ENCODE measurements around the gene STK38L. TPM values are rescaled to one million over a fixed set of nuclear protein-coding genes. Genes with fewer than 3 reads are reported as not detected.
A peak's percentile ranks its signal among the peaks of the same experiment; 100 is the strongest.

Gene STK38L
- total RNA-seq, 1 experiment from 2014 or later = 25.2 TPM

DNA sequence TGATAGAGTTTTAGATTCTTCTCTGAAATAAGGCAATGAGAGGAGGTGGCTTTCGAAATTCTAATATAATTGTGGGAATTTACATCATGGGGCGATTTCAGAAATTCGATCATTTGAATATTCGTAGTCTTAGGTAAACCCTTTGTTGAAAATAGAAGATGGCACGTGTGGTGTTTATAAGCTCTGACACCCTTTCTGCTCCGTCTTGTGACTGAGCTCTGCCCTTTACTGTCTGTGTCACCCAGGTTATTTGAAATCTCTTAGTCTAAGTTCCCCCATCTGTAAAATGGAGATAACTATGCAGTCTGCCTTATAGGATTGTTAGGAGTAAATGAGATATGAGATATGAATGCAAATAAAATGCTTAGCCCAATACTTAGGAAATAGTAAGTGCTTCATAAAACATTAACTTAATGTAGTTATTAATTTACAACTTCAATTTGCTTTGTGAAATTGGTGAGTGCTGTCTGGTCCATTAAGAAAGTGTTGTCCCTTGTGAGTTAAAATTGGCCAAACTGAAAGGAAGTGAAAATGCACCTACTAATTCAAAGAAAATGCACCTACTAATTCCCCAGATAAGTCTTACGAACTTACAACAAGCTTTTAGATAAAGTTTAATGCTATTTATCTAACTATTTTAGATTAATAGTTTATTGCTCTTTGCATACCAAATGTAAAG is 90.1 kb downstream of the STK38L start:
- Histone ChIP-seq H3K9me3 (ENCODE audit: control insufficient read depth, insufficient read depth, low read depth, low read length) (no peaks in the 10 kb centered on the region), H3K27me3 (ENCODE audit: control insufficient read depth, insufficient read depth, low read length) (no peaks in the 10 kb centered on the region), H3K4me3 (ENCODE audit: low read depth in 2 of 2, low read length in 2 of 2) (peak overlapping the region; percentile 66 to 81), H3K4me1 (ENCODE audit: control insufficient read depth, insufficient read depth, low read length) (peaks cover 46% of the 10 kb centered on the region), H3K27ac (ENCODE audit: low read length) (peak overlapping the region; percentile 77), H3K36me3 (ENCODE audit: control insufficient read depth, insufficient read depth, low read length) (no peaks in the 10 kb centered on the region)
- no peak for ATAC-seq
- in situ Hi-C loops (cut with HindIII; ENCODE audit: low pct_unique_long_range_greater_than_20kb, low sequenced_read_pairs) (no loop called here), intact Hi-C loops (cut with micrococcal nuclease; ENCODE audit: unreplicated experiment) (loop anchor here (10.0 kb wide), 2 partner anchors 51 to 371 kb away; no protein-coding TSS in a partner anchor)
- ChIA-PET POLR2A (no interaction called here), CTCF (no interaction called here)
- BruUV-seq (replicated peaks) = TSS peak; percentile 66
- TF ChIP-seq SIN3A (IDR thresholded peaks at IDR 0.05; ENCODE audit: borderline replicate concordance, insufficient read depth, low read depth, low read length) (no peak), TCF7L2 (IDR thresholded peaks at IDR 0.05; ENCODE audit: low read depth, low read length) (no peak)
- TF ChIP-seq, protein P1, sequence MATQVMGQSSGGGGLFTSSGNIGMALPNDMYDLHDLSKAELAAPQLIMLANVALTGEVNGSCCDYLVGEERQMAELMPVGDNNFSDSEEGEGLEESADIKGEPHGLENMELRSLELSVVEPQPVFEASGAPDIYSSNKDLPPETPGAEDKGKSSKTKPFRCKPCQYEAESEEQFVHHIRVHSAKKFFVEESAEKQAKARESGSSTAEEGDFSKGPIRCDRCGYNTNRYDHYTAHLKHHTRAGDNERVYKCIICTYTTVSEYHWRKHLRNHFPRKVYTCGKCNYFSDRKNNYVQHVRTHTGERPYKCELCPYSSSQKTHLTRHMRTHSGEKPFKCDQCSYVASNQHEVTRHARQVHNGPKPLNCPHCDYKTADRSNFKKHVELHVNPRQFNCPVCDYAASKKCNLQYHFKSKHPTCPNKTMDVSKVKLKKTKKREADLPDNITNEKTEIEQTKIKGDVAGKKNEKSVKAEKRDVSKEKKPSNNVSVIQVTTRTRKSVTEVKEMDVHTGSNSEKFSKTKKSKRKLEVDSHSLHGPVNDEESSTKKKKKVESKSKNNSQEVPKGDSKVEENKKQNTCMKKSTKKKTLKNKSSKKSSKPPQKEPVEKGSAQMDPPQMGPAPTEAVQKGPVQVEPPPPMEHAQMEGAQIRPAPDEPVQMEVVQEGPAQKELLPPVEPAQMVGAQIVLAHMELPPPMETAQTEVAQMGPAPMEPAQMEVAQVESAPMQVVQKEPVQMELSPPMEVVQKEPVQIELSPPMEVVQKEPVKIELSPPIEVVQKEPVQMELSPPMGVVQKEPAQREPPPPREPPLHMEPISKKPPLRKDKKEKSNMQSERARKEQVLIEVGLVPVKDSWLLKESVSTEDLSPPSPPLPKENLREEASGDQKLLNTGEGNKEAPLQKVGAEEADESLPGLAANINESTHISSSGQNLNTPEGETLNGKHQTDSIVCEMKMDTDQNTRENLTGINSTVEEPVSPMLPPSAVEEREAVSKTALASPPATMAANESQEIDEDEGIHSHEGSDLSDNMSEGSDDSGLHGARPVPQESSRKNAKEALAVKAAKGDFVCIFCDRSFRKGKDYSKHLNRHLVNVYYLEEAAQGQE (IDR thresholded peaks at IDR 0.05; ENCODE audit: insufficient read depth in 1 of 2, low read depth in 2 of 2, low read length in 1 of 2) = no peak
- TF ChIP-seq, protein P2, sequence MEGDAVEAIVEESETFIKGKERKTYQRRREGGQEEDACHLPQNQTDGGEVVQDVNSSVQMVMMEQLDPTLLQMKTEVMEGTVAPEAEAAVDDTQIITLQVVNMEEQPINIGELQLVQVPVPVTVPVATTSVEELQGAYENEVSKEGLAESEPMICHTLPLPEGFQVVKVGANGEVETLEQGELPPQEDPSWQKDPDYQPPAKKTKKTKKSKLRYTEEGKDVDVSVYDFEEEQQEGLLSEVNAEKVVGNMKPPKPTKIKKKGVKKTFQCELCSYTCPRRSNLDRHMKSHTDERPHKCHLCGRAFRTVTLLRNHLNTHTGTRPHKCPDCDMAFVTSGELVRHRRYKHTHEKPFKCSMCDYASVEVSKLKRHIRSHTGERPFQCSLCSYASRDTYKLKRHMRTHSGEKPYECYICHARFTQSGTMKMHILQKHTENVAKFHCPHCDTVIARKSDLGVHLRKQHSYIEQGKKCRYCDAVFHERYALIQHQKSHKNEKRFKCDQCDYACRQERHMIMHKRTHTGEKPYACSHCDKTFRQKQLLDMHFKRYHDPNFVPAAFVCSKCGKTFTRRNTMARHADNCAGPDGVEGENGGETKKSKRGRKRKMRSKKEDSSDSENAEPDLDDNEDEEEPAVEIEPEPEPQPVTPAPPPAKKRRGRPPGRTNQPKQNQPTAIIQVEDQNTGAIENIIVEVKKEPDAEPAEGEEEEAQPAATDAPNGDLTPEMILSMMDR (IDR thresholded peaks at IDR 0.05) = no peak
- no peak for DNase-seq (ENCODE audit: low read depth, low spot score)

DNA sequence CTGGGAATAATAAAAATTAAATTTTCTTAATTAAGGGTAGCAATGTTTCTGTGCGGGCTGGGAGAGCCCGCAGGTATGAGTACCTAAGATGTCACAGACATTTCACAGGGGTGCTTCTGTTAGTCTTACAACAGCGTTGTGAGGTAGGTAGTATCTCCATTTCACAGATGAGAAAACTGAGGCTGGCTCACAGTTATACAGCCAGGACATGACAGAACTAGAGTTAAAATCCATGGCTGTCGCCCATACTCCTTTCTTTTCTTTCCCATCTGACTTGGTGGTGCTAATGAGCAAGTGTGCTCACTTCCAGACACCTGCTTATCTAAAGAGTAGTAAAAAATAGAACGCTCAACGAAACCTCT is 90.6 kb downstream of the STK38L start:
- intact Hi-C loops (cut with micrococcal nuclease; ENCODE audit: unreplicated experiment) = loop anchor here (10.0 kb wide), 2 partner anchors 50 to 370 kb away; no protein-coding TSS in a partner anchor
- H3K36me3 ChIP-seq (ENCODE audit: control insufficient read depth, insufficient read depth, low read length) = no peaks in the 10 kb centered on the region
- H3K9me3 ChIP-seq (ENCODE audit: control insufficient read depth, insufficient read depth, low read depth, low read length) = no peaks in the 10 kb centered on the region
- ChIA-PET POLR2A (no interaction called here), CTCF (no interaction called here)
- no TSS peak for BruUV-seq (replicated peaks)
- no peak overlapping the region for H3K4me3 ChIP-seq (ENCODE audit: low read depth in 2 of 2, low read length in 2 of 2)
- H3K27ac ChIP-seq (ENCODE audit: low read length) = peak overlapping the region; percentile 19; the same call in 1 of the 2 replicates
- peaks cover 46% of the 10 kb centered on the region for H3K4me1 ChIP-seq (ENCODE audit: control insufficient read depth, insufficient read depth, low read length)
- no peaks in the 10 kb centered on the region for H3K27me3 ChIP-seq (ENCODE audit: control insufficient read depth, insufficient read depth, low read length)
- no peak for DNase-seq (ENCODE audit: low read depth, low spot score)
- TF ChIP-seq TCF7L2 (IDR thresholded peaks at IDR 0.05; ENCODE audit: low read depth, low read length) = no peak
- TF ChIP-seq, protein P2 (IDR thresholded peaks at IDR 0.05) = no peak
- TF ChIP-seq, protein P1 (IDR thresholded peaks at IDR 0.05; ENCODE audit: insufficient read depth in 1 of 2, low read depth in 2 of 2, low read length in 1 of 2) = no peak
- TF ChIP-seq POLR2AphosphoS5 (IDR thresholded peaks at IDR 0.05; ENCODE audit: low read depth, low read length) = no peak
- no peak for TF ChIP-seq SIN3A (IDR thresholded peaks at IDR 0.05; ENCODE audit: borderline replicate concordance, insufficient read depth, low read depth, low read length)
- in situ Hi-C loops (cut with HindIII; ENCODE audit: low pct_unique_long_range_greater_than_20kb, low sequenced_read_pairs) = no loop called here
- ATAC-seq = no peak
